ENCODE measurements around the gene TAMM41. TPM values are rescaled to one million over a fixed set of nuclear protein-coding genes. Genes with fewer than 3 reads are reported as not detected.

Gene TAMM41
- total and polyA plus RNA-seq, 4 donors: 3.0 to 8.7 (median 5.0) TPM

DNA sequence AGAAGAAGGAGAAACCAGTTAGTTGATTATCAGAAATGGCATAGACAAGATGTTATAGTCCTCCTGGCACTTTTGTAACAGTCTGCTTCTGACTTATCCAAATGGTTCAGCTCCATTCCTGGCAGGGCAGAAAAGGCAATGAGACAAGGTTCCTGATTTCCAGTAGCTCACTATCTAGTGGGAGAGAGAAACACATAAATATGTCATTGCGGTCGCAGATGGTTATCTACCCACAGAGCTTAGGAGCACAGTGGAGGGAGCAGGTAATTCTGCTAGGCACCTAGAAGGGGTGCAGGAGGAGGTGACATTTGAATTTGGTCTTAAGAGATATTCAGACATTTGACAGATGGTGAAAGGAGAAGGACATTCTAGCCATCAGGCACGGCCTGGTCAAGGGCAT, 78.1 kb downstream of the TAMM41 start:
- Histone ChIP-seq H3K4me3 (ENCODE audit: low read depth in 1 of 3, low read length in 3 of 3) (no peak overlapping the region), H3K4me1 (ENCODE audit: control insufficient read depth in 4 of 4, insufficient read depth in 4 of 4, low read length in 3 of 4) (peaks cover 0 to 8% (median 3%) of the 10 kb centered on the region in 4 donors), H3K36me3 (ENCODE audit: control insufficient read depth in 4 of 4, insufficient read depth in 3 of 4, low read depth in 1 of 4, low read length in 3 of 4) (no peaks in the 10 kb centered on the region), H3K9me3 (ENCODE audit: control insufficient read depth in 4 of 4, low read length in 3 of 4) (no peaks in the 10 kb centered on the region), H3K27ac (ENCODE audit: low read depth in 1 of 2, low read length in 2 of 2) (no peak overlapping the region), H3K27me3 (ENCODE audit: control insufficient read depth in 4 of 4, insufficient read depth in 4 of 4, low read length in 3 of 4) (no peaks in the 10 kb centered on the region), H3K9ac (ENCODE audit: low read depth in 1 of 2, low read length in 2 of 2) (no peak overlapping the region)
- no peak for DNase-seq (ENCODE audit: low spot score)
- TF ChIP-seq YY1 (IDR thresholded peaks at IDR 0.05): no peak
- TF ChIP-seq SP1 (IDR thresholded peaks at IDR 0.05): no peak
- no peak for TF ChIP-seq TAF1 (conservative IDR thresholded peaks at IDR 0.05)
- TF ChIP-seq RXRA (IDR thresholded peaks at IDR 0.05): no peak
- TF ChIP-seq FOXA1 (IDR thresholded peaks at IDR 0.05): no peak
- TF ChIP-seq FOXA2 (IDR thresholded peaks at IDR 0.05): no peak
- TF ChIP-seq, protein P1, sequence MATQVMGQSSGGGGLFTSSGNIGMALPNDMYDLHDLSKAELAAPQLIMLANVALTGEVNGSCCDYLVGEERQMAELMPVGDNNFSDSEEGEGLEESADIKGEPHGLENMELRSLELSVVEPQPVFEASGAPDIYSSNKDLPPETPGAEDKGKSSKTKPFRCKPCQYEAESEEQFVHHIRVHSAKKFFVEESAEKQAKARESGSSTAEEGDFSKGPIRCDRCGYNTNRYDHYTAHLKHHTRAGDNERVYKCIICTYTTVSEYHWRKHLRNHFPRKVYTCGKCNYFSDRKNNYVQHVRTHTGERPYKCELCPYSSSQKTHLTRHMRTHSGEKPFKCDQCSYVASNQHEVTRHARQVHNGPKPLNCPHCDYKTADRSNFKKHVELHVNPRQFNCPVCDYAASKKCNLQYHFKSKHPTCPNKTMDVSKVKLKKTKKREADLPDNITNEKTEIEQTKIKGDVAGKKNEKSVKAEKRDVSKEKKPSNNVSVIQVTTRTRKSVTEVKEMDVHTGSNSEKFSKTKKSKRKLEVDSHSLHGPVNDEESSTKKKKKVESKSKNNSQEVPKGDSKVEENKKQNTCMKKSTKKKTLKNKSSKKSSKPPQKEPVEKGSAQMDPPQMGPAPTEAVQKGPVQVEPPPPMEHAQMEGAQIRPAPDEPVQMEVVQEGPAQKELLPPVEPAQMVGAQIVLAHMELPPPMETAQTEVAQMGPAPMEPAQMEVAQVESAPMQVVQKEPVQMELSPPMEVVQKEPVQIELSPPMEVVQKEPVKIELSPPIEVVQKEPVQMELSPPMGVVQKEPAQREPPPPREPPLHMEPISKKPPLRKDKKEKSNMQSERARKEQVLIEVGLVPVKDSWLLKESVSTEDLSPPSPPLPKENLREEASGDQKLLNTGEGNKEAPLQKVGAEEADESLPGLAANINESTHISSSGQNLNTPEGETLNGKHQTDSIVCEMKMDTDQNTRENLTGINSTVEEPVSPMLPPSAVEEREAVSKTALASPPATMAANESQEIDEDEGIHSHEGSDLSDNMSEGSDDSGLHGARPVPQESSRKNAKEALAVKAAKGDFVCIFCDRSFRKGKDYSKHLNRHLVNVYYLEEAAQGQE (IDR thresholded peaks at IDR 0.05): no peak
- no peak for TF ChIP-seq NR2F2 (IDR thresholded peaks at IDR 0.05)
- WGBS: 95% methylated on average over 3 of the region's 3 CpGs

DNA sequence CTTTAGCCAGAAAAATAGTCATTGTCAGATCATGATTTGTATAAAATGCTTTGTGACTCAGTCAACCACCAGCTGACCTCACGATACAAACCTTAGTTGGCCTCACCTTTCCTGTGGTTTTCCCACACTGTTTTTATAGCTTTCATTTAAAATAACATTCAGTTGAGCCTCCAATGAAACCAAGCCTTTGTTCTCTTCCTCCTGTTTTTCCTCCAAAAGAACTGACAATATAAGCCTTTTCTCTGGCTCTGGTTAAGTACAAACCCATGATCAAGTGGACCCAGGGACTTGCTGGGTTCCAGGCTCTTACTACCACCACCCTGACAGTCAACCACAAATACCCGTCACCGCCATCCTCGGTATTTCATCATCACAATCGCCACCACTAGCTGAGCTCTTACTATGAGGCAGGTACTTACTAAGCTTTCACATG, 81.7 kb downstream of the TAMM41 start:
- no peak for DNase-seq (ENCODE audit: low spot score)
- H3K36me3 ChIP-seq (ENCODE audit: control insufficient read depth in 4 of 4, insufficient read depth in 3 of 4, low read depth in 1 of 4, low read length in 3 of 4): no peaks in the 10 kb centered on the region
- no peaks in the 10 kb centered on the region for H3K27me3 ChIP-seq (ENCODE audit: control insufficient read depth in 4 of 4, insufficient read depth in 4 of 4, low read length in 3 of 4)
- H3K27ac ChIP-seq (ENCODE audit: low read depth in 1 of 2, low read length in 2 of 2): no peak overlapping the region
- TF ChIP-seq HNF4G (IDR thresholded peaks at IDR 0.05) (no peak), RXRA (IDR thresholded peaks at IDR 0.05) (no peak), EGR1 (IDR thresholded peaks at IDR 0.05; ENCODE audit: low read depth in 2 of 2) (no peak), FOXA1 (IDR thresholded peaks at IDR 0.05) (no peak), GABPA (IDR thresholded peaks at IDR 0.05 in 1 of 2, conservative IDR thresholded peaks at IDR 0.05 in 1 of 2) (no peak), SP1 (IDR thresholded peaks at IDR 0.05) (no peak)
- TF ChIP-seq, protein P2, sequence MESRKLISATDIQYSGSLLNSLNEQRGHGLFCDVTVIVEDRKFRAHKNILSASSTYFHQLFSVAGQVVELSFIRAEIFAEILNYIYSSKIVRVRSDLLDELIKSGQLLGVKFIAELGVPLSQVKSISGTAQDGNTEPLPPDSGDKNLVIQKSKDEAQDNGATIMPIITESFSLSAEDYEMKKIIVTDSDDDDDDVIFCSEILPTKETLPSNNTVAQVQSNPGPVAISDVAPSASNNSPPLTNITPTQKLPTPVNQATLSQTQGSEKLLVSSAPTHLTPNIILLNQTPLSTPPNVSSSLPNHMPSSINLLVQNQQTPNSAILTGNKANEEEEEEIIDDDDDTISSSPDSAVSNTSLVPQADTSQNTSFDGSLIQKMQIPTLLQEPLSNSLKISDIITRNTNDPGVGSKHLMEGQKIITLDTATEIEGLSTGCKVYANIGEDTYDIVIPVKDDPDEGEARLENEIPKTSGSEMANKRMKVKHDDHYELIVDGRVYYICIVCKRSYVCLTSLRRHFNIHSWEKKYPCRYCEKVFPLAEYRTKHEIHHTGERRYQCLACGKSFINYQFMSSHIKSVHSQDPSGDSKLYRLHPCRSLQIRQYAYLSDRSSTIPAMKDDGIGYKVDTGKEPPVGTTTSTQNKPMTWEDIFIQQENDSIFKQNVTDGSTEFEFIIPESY (IDR thresholded peaks at IDR 0.05): no peak
- H3K9ac ChIP-seq (ENCODE audit: low read depth in 1 of 2, low read length in 2 of 2): no peak overlapping the region
- no peaks in the 10 kb centered on the region for H3K9me3 ChIP-seq (ENCODE audit: control insufficient read depth in 4 of 4, low read length in 3 of 4)
- WGBS: 84% methylated on average over 5 of the region's 5 CpGs
- no peak overlapping the region for H3K4me3 ChIP-seq (ENCODE audit: low read depth in 1 of 3, low read length in 3 of 3)
- no peaks in the 10 kb centered on the region for H3K4me1 ChIP-seq (ENCODE audit: control insufficient read depth in 4 of 4, insufficient read depth in 4 of 4, low read length in 3 of 4)

DNA sequence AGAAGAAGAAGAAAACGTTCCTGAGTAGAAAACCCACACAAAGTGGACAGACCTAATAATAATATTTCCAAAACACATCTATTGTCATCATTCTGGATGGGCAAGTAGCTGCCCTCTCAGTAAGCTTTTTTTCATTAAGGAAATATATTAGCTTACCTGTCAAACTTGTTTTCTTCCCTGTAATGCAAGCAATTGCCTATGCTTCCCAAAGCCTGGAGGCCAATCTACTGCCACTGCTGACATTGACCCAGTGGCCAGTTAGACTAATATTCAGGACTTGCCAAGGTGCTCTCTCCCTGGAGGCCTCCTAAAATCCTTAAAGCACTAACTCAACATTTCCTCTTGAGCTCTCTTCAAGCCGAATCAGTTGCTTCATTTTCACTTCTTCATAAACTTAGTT, 86.7 kb downstream of the TAMM41 start:
- Histone ChIP-seq H3K9me3 (ENCODE audit: control insufficient read depth in 4 of 4, low read length in 3 of 4) (no peaks in the 10 kb centered on the region), H3K27ac (ENCODE audit: low read depth in 1 of 2, low read length in 2 of 2) (no peak overlapping the region), H3K4me1 (ENCODE audit: control insufficient read depth in 4 of 4, insufficient read depth in 4 of 4, low read length in 3 of 4) (no peaks in the 10 kb centered on the region), H3K4me3 (ENCODE audit: low read depth in 1 of 3, low read length in 3 of 3) (no peak overlapping the region), H3K36me3 (ENCODE audit: control insufficient read depth in 4 of 4, insufficient read depth in 3 of 4, low read depth in 1 of 4, low read length in 3 of 4) (no peaks in the 10 kb centered on the region), H3K9ac (ENCODE audit: low read depth in 1 of 2, low read length in 2 of 2) (no peak overlapping the region), H3K27me3 (ENCODE audit: control insufficient read depth in 4 of 4, insufficient read depth in 4 of 4, low read length in 3 of 4) (no peaks in the 10 kb centered on the region)
- TF ChIP-seq SP1 (IDR thresholded peaks at IDR 0.05): no peak
- TF ChIP-seq JUND (IDR thresholded peaks at IDR 0.05): no peak
- no peak for TF ChIP-seq YY1 (IDR thresholded peaks at IDR 0.05)
- TF ChIP-seq, protein P1 (IDR thresholded peaks at IDR 0.05): no peak
- TF ChIP-seq RXRA (IDR thresholded peaks at IDR 0.05): no peak
- TF ChIP-seq, protein P2 (IDR thresholded peaks at IDR 0.05): no peak
- no peak for TF ChIP-seq TAF1 (conservative IDR thresholded peaks at IDR 0.05)
- TF ChIP-seq EGR1 (IDR thresholded peaks at IDR 0.05; ENCODE audit: low read depth in 2 of 2): no peak
- WGBS: 80% methylated on average over 2 of the region's 2 CpGs
- DNase-seq (ENCODE audit: low spot score): no peak
